8988T (cell line): ENCODE measurements around the gene PRCC.
A peak's percentile ranks its signal among the peaks of the same experiment; 100 is the strongest.

Experiments
- DNase-seq: peaks from one replicate; pipeline ENCODE4 v3.0.0; 2011

PRCC gene

GRCh38 chr1:156801409-156802121 is 34.2 kb downstream of the PRCC start:
- no peak for DNase-seq

- no peak for DNase-seq
Measured at GRCh38 chr1:156802421-156802935, 35.1 kb downstream of the PRCC start.

GRCh38 chr1:156803086-156803851 is 35.9 kb downstream of the PRCC start:
- DNase-seq, result no peak

- DNase-seq, result no peak
Measured at GRCh38 chr1:156804026-156804425, 36.7 kb downstream of the PRCC start.

- no peak for DNase-seq
Measured at GRCh38 chr1:156804572-156805243, 37.4 kb downstream of the PRCC start.

- DNase-seq, result no peak
Measured at GRCh38 chr1:156805766-156806511, 38.6 kb downstream of the PRCC start.

GRCh38 chr1:156806512-156807440 is 39.4 kb downstream of the PRCC start:
- DNase-seq, result no peak

GRCh38 chr1:156807627-156808026 is 40.3 kb downstream of the PRCC start:
- no peak for DNase-seq

- no peak for DNase-seq
Measured at GRCh38 chr1:156808186-156809030, 41.1 kb downstream of the PRCC start.

- DNase-seq, result no peak
Measured at GRCh38 chr1:156809281-156809680, 41.9 kb downstream of the PRCC start.

- no peak for DNase-seq
Measured at GRCh38 chr1:156809711-156810366, 42.5 kb downstream of the PRCC start.

- DNase-seq, result no peak
Measured at GRCh38 chr1:156811168-156811567, 43.8 kb downstream of the PRCC start.

GRCh38 chr1:156812293-156812990 is 45.1 kb downstream of the PRCC start:
- no peak for DNase-seq

GRCh38 chr1:156813298-156813697 is 46.0 kb downstream of the PRCC start:
- no peak for DNase-seq

GRCh38 chr1:156813750-156814570 is 46.6 kb downstream of the PRCC start:
- DNase-seq, result no peak

GRCh38 chr1:156814571-156815260 is 47.4 kb downstream of the PRCC start:
- no peak for DNase-seq

GRCh38 chr1:156815307-156815826 is 48.0 kb downstream of the PRCC start:
- DNase-seq, result peak; percentile 66

- no peak for DNase-seq
Measured at GRCh38 chr1:156815961-156816422, 48.7 kb downstream of the PRCC start.
